HL-60 (cell line): ENCODE data around the gene NEK9.

ENCODE experiments used
- CTCF ChIP-seq: IDR thresholded peaks from one replicate; pipeline ENCODE4 v1.5.1; 2011; ENCODE audit warnings: low read length, control low read depth, inconsistent platforms; ENCODE audit not compliant: insufficient read depth
- GABPA ChIP-seq: IDR thresholded peaks from 2 replicates; pipeline ENCODE4 v1.6.1; 2012; ENCODE audit warnings: low read depth
- POLR2AphosphoS5 ChIP-seq: IDR thresholded peaks from 2 replicates; pipeline ENCODE4 v1.6.1; 2012; ENCODE audit warnings: low read depth
- REST ChIP-seq: IDR thresholded peaks from 2 replicates; pipeline ENCODE4 v1.6.1; 2012; ENCODE audit warnings: low read depth; ENCODE audit not compliant: insufficient replicate concordance
- SPI1 ChIP-seq: IDR thresholded peaks from 2 replicates; pipeline ENCODE4 v1.6.1; 2012; ENCODE audit warnings: low read depth, mild to moderate bottlenecking, borderline replicate concordance

DNA sequence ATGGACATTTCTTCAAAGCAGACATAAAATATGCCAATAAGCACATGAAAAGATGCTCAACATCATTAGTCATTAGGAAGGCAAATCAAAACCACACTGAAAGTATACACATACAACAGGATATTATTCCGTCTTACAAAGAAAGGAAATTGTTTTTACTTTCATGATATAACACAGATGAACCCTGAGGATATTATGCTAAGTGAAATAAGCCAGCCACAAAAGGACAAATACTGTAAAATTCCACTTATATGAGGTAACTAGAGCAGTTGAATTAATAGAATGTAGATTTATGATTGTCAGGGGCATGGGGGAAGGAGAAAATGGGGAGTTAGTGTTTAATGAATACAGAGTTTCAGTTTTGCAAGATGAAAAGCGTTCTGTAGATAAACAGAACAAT lies 67.2 kb downstream of the NEK9 start:
- TF ChIP-seq CTCF (no peak), POLR2AphosphoS5 (no peak), SPI1 (no peak), REST (no peak), GABPA (no peak)
